Ishikawa (cell line): ENCODE measurements around the gene KMO.

Experiments
- CREB1 ChIP-seq: IDR thresholded peaks from 2 replicates; pipeline ENCODE4 v1.6.1; 2012; ENCODE audit warnings: low read depth
- EGR1 ChIP-seq: IDR thresholded peaks from 2 replicates; pipeline ENCODE4 v1.6.1; 2012
- EP300 ChIP-seq: IDR thresholded peaks from 2 replicates; pipeline ENCODE4 v1.6.1; 2012; ENCODE audit warnings: borderline replicate concordance
- MAX ChIP-seq: IDR thresholded peaks from 2 replicates; pipeline ENCODE4 v1.6.1; 2012
- RAD21 ChIP-seq: IDR thresholded peaks from 2 replicates; pipeline ENCODE4 v1.6.1; 2012; ENCODE audit warnings: low read depth
- TAF1 ChIP-seq: IDR thresholded peaks from 2 replicates; pipeline ENCODE4 v1.6.1; 2012; ENCODE audit warnings: low read depth, mild to moderate bottlenecking
- TEAD4 ChIP-seq: IDR thresholded peaks from 2 replicates; pipeline ENCODE4 v1.6.1; 2012
- TF ChIP-seq, protein P1 (sequence below): IDR thresholded peaks from 2 replicates; pipeline ENCODE4 v1.6.1; 2012; ENCODE audit warnings: low read depth, mild to moderate bottlenecking
- TF ChIP-seq, protein P2 (sequence below): IDR thresholded peaks from 2 replicates; pipeline ENCODE4 v1.6.1; 2012

- TF ChIP-seq EP300, result no peak
- TF ChIP-seq, protein P1, sequence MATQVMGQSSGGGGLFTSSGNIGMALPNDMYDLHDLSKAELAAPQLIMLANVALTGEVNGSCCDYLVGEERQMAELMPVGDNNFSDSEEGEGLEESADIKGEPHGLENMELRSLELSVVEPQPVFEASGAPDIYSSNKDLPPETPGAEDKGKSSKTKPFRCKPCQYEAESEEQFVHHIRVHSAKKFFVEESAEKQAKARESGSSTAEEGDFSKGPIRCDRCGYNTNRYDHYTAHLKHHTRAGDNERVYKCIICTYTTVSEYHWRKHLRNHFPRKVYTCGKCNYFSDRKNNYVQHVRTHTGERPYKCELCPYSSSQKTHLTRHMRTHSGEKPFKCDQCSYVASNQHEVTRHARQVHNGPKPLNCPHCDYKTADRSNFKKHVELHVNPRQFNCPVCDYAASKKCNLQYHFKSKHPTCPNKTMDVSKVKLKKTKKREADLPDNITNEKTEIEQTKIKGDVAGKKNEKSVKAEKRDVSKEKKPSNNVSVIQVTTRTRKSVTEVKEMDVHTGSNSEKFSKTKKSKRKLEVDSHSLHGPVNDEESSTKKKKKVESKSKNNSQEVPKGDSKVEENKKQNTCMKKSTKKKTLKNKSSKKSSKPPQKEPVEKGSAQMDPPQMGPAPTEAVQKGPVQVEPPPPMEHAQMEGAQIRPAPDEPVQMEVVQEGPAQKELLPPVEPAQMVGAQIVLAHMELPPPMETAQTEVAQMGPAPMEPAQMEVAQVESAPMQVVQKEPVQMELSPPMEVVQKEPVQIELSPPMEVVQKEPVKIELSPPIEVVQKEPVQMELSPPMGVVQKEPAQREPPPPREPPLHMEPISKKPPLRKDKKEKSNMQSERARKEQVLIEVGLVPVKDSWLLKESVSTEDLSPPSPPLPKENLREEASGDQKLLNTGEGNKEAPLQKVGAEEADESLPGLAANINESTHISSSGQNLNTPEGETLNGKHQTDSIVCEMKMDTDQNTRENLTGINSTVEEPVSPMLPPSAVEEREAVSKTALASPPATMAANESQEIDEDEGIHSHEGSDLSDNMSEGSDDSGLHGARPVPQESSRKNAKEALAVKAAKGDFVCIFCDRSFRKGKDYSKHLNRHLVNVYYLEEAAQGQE, result no peak
- TF ChIP-seq CREB1, result no peak
- no peak for TF ChIP-seq RAD21
- TF ChIP-seq EGR1, result no peak
- no peak for TF ChIP-seq TEAD4
- TF ChIP-seq TAF1, result no peak
- no peak for TF ChIP-seq MAX
- TF ChIP-seq, protein P2, sequence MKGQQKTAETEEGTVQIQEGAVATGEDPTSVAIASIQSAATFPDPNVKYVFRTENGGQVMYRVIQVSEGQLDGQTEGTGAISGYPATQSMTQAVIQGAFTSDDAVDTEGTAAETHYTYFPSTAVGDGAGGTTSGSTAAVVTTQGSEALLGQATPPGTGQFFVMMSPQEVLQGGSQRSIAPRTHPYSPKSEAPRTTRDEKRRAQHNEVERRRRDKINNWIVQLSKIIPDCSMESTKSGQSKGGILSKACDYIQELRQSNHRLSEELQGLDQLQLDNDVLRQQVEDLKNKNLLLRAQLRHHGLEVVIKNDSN, result no peak
Observed at GRCh38 chr1:241642593-241642944, 110.4 kb downstream of the KMO start.
